Right lobe of liver (tissue), 4 donors: Measurements from ENCODE around the gene PARVG.

Experiments used
- CTCF ChIP-seq, 4 donors: fragments of 200-600 bp in 3 of 4; fragments of 450-650 bp in 1 of 4; IDR thresholded peaks; one replicate each; pipeline versions ENCODE4 v1.5.1 to v1.8.0; 2016 to 2022; ENCODE audit warnings: antibody characterized with exemption in 4 of 4, mild to moderate bottlenecking in 2 of 4
- POLR2A ChIP-seq: fragments of 450-650 bp; IDR thresholded peaks from one replicate; pipeline ENCODE4 v1.6.1; 2017; ENCODE audit warnings: antibody characterized with exemption, mild to moderate bottlenecking
- donor health status: DM: no; HTN: no; CAD: no.
- donor health status: DM: no; HTN: no; CAD: no.
- donor health status: DM: no; HTN: yes; CAD: no.

- TF ChIP-seq CTCF (IDR thresholded peaks at IDR 0.05): no peak
- no peak for TF ChIP-seq POLR2A
Measured at GRCh38 chr22:44172370-44173108, 8.2 kb upstream of the PARVG start.
